EH (cell line): ENCODE data around the gene OR2Y1.
A peak's percentile ranks its signal among the peaks of the same experiment; 100 is the strongest.
"Not testable (repeated sequence)": the region's sequence is repeated elsewhere in the genome, so short reads cannot be mapped to it uniquely, and the experiment has no call there.

Experiments
- DNase-seq: peaks from one replicate; pipeline ENCODE4 v3.0.0-alpha.2; 2015; ENCODE audit warnings: low read depth

OR2Y1 gene

DNA sequence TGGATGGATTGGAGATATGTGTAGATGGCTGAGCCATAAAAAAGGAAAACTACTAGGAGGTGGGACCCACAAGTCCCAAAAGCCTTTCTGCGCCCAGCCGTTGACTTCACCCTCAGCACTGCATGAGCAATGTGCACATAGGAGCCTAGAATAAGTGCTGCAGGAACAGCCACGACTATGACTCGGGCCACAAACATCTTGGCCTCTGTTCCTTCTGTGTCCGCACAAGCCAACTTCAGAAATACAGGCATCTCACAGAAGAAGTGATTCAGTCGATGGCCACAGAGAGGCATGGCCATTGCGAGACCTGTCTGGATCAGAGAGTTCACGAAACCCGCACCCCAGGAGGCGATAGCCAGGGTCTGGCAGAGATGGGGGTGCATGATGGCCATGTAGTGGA is 587 bp downstream of the OR2Y1 start:
- no peak for DNase-seq

DNA sequence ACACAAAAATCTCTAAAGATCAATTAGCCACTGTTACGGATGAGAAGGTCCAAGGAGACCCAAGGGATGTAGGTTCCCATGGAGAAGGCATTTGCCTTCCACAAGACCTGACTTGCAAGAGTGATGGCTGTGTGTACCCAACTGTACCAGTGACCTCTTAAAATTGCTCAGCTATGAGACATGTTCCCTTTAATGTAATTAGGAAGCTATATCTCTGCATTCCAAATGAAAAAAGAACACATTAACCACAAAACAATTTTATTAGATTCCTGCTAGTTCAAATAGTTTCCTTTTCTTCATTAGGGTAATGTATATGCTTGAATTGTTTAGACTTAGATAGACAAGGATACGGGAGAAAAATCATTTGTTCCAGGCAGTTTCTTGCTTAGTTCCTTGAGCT is 3.3 kb downstream of the OR2Y1 start:
- no peak for DNase-seq

DNA sequence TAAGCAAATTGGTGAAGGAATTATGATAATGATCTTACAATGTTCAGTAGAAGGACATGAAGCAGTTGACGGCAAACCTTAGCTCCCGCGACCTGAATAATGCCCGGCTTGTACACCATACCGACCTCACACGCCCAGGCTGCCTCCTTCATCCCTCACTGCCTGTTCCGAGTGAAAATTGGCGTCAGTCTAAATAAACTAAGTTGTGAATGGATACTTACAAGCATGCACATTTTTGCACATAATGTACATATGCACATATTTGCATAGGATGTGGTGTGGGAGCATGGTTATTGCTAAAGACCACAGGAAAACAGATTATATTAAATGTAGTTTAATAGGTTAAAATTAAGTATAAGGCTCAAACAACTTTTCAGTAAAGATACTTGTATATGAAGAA is 14.9 kb downstream of the OR2Y1 start:
- DNase-seq, result no peak

DNA sequence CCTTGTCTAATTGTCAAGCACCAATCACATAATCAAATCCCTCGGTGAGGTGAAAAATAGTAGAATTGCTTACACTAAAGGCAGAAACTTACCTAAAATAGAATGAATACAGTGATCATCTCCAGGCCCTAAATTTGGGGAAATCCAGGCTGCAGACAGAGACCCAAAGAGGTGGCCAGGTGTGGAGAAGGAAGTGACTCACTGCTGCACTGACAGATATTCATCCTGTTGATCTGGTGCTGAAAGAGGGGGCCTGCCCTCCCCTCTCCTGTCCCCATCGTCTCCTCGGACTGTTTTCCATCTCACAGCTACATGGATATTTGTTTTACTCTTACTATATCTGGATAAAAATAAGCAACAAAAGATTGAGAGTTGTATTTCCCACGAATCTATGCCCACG is 15.9 kb downstream of the OR2Y1 start:
- DNase-seq, result no peak

DNA sequence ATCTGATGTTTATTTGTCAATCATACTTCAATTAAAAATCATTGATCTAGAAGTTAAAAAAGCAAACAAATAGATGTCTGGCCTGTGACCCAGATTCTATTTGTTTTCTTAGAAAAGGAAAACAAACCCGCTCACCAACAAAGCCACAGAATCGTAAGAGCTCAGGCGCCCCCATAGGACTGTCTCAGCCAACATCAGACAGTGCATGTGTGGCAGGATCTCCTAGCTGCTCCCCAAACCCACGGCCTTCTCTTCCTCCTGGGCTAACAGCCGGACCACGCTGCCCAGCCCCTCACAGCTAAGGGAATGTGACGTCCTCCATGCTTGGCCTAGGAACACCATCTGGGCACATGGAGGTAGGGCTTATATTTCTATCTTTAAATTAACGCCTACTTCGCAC is 19.4 kb downstream of the OR2Y1 start:
- no peak for DNase-seq

DNA sequence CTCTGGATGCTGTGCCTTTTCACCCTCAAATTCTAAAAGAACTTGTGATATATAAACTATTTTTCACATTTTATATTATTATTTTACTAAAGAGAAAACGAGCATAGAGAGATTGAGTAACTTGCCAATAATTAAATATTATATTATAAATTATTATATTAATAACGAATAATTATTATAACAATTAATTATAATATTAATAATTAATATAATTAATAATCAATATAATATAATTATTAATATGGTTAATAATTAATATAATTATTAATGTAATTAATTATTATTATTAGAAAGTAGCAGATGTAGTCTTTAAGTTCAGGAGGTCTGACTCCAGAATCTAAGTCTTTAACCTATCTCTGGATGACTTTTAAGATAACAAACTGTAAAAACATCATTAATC is 20.1 kb downstream of the OR2Y1 start:
- no peak for DNase-seq

DNA sequence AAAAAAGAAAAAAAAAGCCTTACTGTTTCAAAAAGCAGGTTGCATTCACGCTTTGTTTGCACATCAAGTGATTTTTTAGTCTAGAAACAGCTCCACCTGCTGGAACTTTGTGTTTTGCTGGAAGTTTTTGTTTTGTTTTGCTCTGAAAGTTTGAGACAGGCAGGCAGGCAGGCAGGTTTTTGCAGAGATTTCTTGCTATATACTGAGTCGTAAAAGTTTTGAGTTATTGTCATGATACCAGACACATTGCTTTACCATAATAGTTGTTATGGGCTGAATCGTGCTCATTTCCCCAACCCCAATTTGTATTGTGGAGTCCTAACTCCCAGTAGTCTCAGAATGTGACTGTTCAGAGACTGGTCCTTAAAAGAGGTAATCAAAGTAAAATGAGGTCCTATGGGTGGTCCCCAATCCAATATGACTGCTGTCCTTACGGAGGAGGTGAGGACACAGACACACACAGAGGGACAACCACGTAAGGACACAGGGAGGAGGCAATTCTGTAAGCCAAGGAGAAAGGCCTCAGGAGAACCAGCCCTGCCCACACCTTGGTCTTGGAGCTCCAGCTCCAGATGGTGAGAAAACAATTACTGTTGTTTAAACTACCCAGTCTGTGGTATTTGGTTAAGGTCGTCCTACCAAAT is 20.9 kb downstream of the OR2Y1 start:
- DNase-seq, result peak; percentile 31

DNA sequence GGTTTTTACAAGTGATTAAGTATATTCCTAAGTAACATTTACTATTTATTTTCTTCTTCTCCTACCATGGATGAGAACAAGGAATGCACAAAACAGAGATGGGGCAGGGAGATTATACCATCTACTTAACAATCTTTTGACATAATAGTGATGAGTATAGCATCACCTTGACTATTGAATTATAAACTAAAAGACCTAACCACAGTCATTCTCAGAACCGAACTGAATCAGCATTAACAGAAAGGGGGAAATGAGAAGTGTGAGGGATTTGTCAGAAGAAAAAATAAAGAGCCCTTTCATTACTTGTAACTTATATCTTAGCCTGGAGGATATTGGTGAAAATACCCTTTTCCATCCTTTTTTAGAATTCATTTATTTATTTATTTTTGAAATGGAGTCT is 21.9 kb downstream of the OR2Y1 start:
- no peak for DNase-seq

DNA sequence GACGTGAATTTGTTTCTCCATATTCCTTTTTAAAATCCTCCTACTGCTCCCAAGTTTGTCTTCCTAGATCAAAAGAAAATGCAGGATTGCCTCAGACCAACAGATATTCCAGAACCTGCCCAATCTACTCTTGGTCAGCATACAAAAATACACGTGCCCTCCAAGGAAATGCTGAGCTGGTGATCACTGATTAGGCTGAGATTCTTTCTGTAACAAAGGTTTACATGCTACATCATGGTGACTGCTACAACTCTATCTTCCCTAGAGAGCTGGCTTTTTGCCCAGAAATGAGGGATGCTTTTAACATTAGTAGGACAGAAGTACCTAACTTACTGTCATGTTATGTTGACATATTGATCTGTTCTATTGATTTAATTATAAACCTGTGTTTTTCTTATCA is 35.5 kb downstream of the OR2Y1 start:
- peak; percentile 10 for DNase-seq

DNA sequence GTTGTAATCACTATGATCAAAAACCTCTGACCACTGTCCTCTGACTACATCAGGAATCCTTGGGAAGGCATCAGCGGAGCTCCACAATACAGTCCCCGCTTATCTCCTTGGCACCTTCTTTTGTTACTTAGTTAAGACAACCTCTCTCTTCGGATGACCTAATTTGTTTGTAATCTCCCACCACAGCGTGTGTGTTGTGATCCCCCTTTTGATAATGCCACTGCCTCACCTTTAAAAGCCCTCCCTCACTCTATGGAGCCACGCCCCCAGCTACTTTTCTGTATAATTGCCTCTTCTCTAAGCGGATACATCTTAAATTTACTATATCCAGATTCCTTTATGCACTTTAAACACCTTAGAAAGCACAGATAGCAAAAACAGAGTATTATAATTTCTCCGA is 35.9 kb downstream of the OR2Y1 start:
- no peak for DNase-seq

DNA sequence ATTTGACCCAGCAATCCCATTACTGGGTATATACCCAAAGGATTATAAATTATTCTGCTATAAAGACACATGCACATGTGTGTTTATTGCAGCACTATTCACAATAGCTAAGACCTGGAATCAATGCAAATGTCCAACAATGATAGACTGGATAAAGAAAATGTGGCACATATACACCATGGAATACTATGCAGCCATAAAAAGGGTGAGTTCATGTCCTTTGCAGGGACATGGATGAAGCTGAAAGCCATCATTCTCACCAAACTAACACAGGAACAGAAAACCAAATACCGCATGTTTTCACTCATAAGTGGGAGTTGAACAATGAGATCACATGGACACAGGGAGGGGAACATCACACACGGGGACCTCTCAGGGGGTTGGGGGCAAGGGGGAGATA is 36.5 kb downstream of the OR2Y1 start:
- not testable (repeated sequence) for DNase-seq

DNA sequence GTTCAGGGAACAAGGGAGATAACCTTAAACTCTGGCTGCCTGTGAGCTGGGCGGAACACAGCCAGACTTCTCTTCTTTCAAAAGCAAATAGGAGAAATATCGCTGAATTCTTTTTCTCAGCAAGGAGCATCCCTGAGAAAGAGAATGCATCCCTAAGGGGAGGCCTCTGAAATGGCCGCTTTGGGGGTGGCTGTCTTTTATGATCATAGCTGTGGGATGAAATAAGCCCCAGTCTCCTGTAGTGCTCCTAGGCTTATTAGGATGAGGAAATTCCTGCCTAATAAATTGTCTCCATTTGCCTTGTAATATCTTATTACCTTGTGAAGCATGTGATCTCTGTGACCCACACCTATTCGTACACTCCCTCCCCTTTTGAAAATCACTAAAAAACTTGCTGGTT is 39.4 kb downstream of the OR2Y1 start:
- not testable (repeated sequence) for DNase-seq

DNA sequence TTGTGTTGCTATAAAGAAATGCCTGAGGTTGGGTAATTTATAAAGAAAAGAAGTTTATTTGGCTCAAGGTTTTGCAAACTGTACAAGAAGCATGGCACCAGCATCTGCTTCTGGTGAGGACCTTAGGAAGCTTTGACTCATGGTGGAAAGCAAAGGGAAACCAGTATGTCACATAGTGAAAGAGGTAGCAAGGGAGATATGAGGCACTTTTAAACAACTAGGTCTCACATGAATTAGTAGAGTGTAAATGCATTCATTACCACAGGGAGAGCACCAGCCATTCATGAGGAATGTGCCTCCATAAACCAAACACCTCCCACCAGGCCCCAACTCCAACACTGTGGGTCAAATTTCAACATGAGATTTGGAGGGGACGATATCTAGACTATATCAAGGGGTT is 40.8 kb downstream of the OR2Y1 start:
- DNase-seq, result no peak

DNA sequence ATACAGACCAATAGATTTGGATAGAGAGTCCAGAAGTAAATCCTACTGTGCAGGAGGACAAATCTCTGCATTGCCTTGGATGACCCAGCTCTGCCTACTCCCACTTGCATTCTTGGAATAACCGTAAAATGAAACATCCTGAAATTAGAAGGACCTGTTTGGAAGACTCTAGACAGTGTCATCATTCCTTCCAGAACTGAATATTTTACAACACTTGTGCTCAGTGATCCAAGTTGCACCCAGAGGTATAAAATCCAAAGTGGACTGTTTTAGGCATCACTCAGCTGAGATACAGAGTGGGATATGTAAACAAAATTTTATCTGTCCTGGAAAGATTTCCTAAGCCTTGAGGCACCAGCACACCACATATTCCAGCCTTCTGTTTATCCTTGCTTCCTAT is 43.7 kb downstream of the OR2Y1 start:
- DNase-seq, result no peak

DNA sequence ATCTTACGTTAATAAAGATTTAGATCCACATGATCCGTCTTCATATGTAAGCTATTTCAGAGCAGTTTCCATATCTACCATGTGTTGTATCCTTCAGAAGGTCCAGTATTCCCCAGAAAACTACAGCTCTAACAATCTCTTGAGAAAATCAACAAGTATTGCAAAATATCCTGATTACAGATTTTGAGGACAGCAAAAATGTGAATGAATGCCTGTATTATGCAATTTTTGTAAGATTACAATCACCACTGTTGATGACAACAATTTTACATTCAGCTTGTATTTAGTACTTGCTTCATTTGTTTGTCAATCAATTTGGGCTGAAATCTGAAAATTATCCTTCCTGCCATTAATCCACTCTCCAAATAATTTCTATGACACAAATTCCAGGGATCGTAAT is 47.4 kb downstream of the OR2Y1 start:
- DNase-seq, result no peak

DNA sequence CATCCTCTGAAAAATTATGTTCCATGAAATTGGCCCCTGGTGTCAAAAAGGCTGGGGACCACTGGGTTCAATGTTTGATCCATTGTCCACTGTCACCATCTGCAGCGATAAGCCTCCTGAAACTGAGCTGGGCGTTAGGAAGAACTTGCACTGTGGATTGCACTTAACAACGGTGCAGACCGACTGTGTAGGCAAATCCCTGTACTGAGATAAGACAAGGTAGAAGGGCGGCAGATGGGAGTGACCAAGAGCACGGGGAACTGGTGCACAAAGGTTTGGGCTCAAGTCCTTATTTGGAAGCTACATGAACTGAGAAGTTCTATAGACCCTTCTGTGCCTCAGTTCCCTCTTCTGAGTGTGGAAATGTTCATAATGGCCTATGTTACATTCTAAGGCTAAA is 48.8 kb downstream of the OR2Y1 start:
- no peak for DNase-seq

DNA sequence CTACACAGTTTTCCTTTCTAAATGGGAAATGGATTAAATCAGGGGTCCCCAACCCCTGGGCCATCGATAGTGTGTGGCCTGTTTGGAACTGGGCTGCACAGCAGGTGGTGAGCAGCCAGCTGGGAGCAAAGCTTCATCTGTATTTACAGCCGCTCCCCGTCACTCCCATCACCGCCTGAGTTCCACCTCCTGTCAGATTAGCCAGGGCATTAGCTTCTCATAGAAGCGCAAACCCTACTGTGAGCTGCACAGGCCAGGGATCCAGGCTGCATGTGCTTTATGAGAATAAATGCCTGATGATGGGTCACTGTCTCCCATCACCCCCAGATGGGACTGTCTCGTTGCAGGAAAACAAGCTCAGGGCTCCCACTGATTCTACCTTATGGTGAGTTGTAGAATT is 49.3 kb downstream of the OR2Y1 start:
- no peak for DNase-seq

DNA sequence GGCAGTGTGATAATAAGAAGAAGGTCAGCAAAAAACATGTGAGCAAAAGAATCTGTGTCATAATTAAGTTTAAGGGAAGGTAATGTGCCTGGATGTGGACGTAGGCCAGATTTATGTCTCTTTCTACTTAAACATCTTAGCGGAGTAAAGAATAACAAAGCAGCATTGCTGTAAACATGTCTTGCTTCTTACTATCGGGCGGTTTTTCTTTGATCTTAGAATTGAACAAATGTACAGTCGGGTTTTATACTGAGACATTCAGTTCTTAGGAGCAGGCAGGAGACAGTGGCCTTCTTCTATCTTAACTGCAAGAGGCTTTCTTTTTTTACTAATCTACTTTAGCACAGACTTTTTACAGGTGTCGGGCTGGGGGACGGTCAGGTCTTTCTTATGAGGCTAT is 50.1 kb downstream of the OR2Y1 start:
- no peak for DNase-seq
